ENCODE data around the gene CCM2. TPM values are rescaled to one million over a fixed set of nuclear protein-coding genes. Genes with fewer than 3 reads are reported as not detected.

Gene CCM2
- polyA plus RNA-seq, 2 of the 4 experiments (the other 2 are of a cell fraction): 18.9 to 34.6 TPM

DNA sequence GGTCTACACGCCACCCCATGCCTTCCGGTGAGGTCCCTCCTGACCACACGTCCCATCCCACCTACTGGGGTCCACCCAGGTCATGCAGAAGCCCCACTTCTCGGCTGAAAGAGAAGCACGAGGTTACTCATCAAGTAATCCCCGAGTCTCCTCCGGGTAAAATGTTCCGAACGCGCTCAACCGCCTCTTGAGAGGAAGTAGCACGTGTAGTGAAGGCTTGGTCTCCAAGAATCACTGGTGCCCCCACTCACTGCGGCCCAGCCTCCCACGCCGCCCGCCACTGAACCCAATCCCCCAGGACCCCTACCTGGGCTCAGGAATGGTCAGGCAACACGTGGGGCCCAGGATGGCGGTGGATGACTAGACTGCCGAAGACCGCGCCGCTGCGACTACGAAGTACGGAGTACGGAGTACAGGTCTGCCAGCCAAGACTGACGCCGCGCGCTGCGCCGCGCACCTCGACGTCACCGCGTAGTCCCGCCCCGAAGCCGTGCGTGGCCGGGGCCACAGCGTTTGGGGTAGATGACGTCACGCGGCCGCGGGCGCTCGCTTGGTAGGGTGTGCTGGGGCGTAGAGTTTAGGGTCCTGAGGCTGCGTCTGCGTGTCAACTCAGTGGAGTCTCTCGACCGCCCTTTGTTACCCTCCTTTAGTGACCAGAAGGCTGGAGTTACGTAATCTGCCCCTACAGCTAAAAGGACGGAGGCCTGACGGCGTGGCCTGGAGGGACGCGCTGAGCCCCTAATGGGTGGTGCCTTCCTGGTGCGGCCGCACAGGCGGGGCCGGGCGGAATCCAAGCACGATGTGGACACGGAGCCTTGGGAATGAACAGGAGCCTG lies 13.6 kb upstream of the CCM2 start (continued):
- TF ChIP-seq, protein P1, sequence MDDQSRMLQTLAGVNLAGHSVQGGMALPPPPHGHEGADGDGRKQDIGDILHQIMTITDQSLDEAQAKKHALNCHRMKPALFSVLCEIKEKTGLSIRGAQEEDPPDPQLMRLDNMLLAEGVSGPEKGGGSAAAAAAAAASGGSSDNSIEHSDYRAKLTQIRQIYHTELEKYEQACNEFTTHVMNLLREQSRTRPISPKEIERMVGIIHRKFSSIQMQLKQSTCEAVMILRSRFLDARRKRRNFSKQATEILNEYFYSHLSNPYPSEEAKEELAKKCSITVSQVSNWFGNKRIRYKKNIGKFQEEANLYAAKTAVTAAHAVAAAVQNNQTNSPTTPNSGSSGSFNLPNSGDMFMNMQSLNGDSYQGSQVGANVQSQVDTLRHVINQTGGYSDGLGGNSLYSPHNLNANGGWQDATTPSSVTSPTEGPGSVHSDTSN (IDR thresholded peaks at IDR 0.05): peak; percentile 69
- TF ChIP-seq, protein P2, sequence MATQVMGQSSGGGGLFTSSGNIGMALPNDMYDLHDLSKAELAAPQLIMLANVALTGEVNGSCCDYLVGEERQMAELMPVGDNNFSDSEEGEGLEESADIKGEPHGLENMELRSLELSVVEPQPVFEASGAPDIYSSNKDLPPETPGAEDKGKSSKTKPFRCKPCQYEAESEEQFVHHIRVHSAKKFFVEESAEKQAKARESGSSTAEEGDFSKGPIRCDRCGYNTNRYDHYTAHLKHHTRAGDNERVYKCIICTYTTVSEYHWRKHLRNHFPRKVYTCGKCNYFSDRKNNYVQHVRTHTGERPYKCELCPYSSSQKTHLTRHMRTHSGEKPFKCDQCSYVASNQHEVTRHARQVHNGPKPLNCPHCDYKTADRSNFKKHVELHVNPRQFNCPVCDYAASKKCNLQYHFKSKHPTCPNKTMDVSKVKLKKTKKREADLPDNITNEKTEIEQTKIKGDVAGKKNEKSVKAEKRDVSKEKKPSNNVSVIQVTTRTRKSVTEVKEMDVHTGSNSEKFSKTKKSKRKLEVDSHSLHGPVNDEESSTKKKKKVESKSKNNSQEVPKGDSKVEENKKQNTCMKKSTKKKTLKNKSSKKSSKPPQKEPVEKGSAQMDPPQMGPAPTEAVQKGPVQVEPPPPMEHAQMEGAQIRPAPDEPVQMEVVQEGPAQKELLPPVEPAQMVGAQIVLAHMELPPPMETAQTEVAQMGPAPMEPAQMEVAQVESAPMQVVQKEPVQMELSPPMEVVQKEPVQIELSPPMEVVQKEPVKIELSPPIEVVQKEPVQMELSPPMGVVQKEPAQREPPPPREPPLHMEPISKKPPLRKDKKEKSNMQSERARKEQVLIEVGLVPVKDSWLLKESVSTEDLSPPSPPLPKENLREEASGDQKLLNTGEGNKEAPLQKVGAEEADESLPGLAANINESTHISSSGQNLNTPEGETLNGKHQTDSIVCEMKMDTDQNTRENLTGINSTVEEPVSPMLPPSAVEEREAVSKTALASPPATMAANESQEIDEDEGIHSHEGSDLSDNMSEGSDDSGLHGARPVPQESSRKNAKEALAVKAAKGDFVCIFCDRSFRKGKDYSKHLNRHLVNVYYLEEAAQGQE (IDR thresholded peaks at IDR 0.05): peak; percentile 44; the same call in 1 of the 2 replicates
- TF ChIP-seq ZFP36 (IDR thresholded peaks at IDR 0.05; ENCODE audit: borderline replicate concordance, partially characterized antibody): no peak
- TF ChIP-seq SREBF2 (IDR thresholded peaks at IDR 0.05): no peak
- TF ChIP-seq CEBPB (IDR thresholded peaks at IDR 0.05): peak; percentile 35 to 71; a peak in 2 of 4 replicates
- no peak for TF ChIP-seq MAFK (IDR thresholded peaks at IDR 0.05; ENCODE audit: partially characterized antibody)
- no peak for TF ChIP-seq CBX2 (IDR thresholded peaks at IDR 0.05; ENCODE audit: borderline replicate concordance, low read depth)
- no peak for TF ChIP-seq EP300 (IDR thresholded peaks at IDR 0.05)
- TF ChIP-seq CHD2 (IDR thresholded peaks at IDR 0.05; ENCODE audit: low read length, partially characterized antibody): no peak
- TF ChIP-seq RARB (CRISPR knock-in tag; IDR thresholded peaks at IDR 0.05): no peak
- TF ChIP-seq JUNB (IDR thresholded peaks at IDR 0.05): no peak
- TF ChIP-seq MYC (IDR thresholded peaks at IDR 0.05; ENCODE audit: borderline replicate concordance, low read length): peak; percentile 100
- no peak for TF ChIP-seq FOSL2 (IDR thresholded peaks at IDR 0.05)
- TF ChIP-seq FOSL2 (CRISPR knock-in tag; IDR thresholded peaks at IDR 0.05): peak; percentile 85
- TF ChIP-seq RCOR1 (IDR thresholded peaks at IDR 0.05; ENCODE audit: low read depth, low read length): no peak
- TF ChIP-seq, protein P3, sequence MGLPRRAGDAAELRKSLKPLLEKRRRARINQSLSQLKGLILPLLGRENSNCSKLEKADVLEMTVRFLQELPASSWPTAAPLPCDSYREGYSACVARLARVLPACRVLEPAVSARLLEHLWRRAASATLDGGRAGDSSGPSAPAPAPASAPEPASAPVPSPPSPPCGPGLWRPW (IDR thresholded peaks at IDR 0.05): no peak
- no peak for TF ChIP-seq CBX8 (IDR thresholded peaks at IDR 0.05)
- TF ChIP-seq, protein P4, sequence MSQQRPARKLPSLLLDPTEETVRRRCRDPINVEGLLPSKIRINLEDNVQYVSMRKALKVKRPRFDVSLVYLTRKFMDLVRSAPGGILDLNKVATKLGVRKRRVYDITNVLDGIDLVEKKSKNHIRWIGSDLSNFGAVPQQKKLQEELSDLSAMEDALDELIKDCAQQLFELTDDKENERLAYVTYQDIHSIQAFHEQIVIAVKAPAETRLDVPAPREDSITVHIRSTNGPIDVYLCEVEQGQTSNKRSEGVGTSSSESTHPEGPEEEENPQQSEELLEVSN (IDR thresholded peaks at IDR 0.05; ENCODE audit: borderline replicate concordance, low read depth): peak; percentile 74
- TF ChIP-seq CHD4 (IDR thresholded peaks at IDR 0.05; ENCODE audit: borderline replicate concordance): no peak
- TF ChIP-seq ZC3H11A (IDR thresholded peaks at IDR 0.05): no peak
- TF ChIP-seq HEYL (CRISPR knock-in tag; IDR thresholded peaks at IDR 0.05): no peak
- peak; percentile 53; the same call in 1 of the 2 replicates for TF ChIP-seq RFX5 (IDR thresholded peaks at IDR 0.05)
- peak; percentile 94 to 98 for TF ChIP-seq JUN (IDR thresholded peaks at IDR 0.05)
- TF ChIP-seq NFE2L2 (conservative IDR thresholded peaks at IDR 0.05; ENCODE audit: low read length): no peak
- TF ChIP-seq, protein P5, sequence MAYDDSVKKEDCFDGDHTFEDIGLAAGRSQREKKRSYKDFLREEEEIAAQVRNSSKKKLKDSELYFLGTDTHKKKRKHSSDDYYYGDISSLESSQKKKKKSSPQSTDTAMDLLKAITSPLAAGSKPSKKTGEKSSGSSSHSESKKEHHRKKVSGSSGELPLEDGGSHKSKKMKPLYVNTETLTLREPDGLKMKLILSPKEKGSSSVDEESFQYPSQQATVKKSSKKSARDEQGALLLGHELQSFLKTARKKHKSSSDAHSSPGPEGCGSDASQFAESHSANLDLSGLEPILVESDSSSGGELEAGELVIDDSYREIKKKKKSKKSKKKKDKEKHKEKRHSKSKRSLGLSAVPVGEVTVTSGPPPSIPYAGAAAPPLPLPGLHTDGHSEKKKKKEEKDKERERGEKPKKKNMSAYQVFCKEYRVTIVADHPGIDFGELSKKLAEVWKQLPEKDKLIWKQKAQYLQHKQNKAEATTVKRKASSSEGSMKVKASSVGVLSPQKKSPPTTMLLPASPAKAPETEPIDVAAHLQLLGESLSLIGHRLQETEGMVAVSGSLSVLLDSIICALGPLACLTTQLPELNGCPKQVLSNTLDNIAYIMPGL (CRISPR knock-in tag; IDR thresholded peaks at IDR 0.05; ENCODE audit: borderline replicate concordance): peak; percentile 56; the same call in 1 of the 2 replicates
- TF ChIP-seq NR3C1 (IDR thresholded peaks at IDR 0.05): no peak
- TF ChIP-seq FOSB (CRISPR knock-in tag; IDR thresholded peaks at IDR 0.05): no peak
- no peak for TF ChIP-seq HDAC2 (IDR thresholded peaks at IDR 0.05)
- no peak for TF ChIP-seq ZNF302 (CRISPR knock-in tag; IDR thresholded peaks at IDR 0.05)
- no peak for TF ChIP-seq RAD21 (conservative IDR thresholded peaks at IDR 0.05 in 1 of 2, IDR thresholded peaks at IDR 0.05 in 1 of 2)
- TF ChIP-seq ZSCAN20 (CRISPR knock-in tag; IDR thresholded peaks at IDR 0.05): no peak
- TF ChIP-seq, protein P6, sequence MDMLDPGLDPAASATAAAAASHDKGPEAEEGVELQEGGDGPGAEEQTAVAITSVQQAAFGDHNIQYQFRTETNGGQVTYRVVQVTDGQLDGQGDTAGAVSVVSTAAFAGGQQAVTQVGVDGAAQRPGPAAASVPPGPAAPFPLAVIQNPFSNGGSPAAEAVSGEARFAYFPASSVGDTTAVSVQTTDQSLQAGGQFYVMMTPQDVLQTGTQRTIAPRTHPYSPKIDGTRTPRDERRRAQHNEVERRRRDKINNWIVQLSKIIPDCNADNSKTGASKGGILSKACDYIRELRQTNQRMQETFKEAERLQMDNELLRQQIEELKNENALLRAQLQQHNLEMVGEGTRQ (IDR thresholded peaks at IDR 0.05): no peak
- TF ChIP-seq EHF (CRISPR knock-in tag; IDR thresholded peaks at IDR 0.05): peak; percentile 49; the same call in 1 of the 2 replicates
- TF ChIP-seq HOXB13 (CRISPR knock-in tag; IDR thresholded peaks at IDR 0.05; ENCODE audit: low read depth): 0 out of 2 replicates have a peak, but pooled peaks have one; percentile 52
- no peak; the same call in 1 of the 2 replicates for TF ChIP-seq HOXB5 (CRISPR knock-in tag; IDR thresholded peaks at IDR 0.05)
- TF ChIP-seq, protein P7, sequence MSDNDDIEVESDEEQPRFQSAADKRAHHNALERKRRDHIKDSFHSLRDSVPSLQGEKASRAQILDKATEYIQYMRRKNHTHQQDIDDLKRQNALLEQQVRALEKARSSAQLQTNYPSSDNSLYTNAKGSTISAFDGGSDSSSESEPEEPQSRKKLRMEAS (IDR thresholded peaks at IDR 0.05): peak; percentile 100

Measured in A549 (cell line).